HEK293 (cell line): ENCODE data around the gene UCN2.

Experiments
- CTCF ChIA-PET: fragments of 350-600 bp; formaldehyde crosslinking; extraction: SDS; loops from one replicate; lab custom pipeline; 2021; ENCODE audit warnings: antibody characterized with exemption; lab: Yijun Ruan, JAX
- POLR2A ChIA-PET: fragments of 300-600 bp; formaldehyde crosslinking; extraction: SDS; loops from one replicate; lab custom pipeline; 2020; ENCODE audit warnings: antibody characterized with exemption, inconsistent platforms; lab: Yijun Ruan, JAX
- H3K27ac ChIP-seq: fragments of 200-500 bp; sonication (Bioruptor generic); 2 replicates; pipeline ENCODE4 v1.5.1; 2014; ENCODE audit warnings: low read depth, low read length, control low read depth, inconsistent platforms; ENCODE audit errors: extremely low read depth
- H3K36me3 ChIP-seq, 2 experiments: fragments of 200-500 bp in 1 of 2; sonication (Bioruptor generic) in 1 of 2; 1 replicate in 1 of 2; 2 replicates in 1 of 2; pipeline ENCODE4 v1.5.1; 2014 to 2017; ENCODE audit warnings: inconsistent platforms in 2 of 2, low read length in 2 of 2; ENCODE audit not compliant: control insufficient read depth in 2 of 2, insufficient read depth in 1 of 2
- H3K4me1 ChIP-seq: fragments of 200-500 bp; sonication (Bioruptor generic); 2 replicates; pipeline ENCODE4 v1.5.1; 2014; ENCODE audit warnings: mild to moderate bottlenecking, low read length, inconsistent platforms; ENCODE audit not compliant: control insufficient read depth, insufficient read depth
- H3K4me3 ChIP-seq: 2 replicates; pipeline ENCODE4 v1.5.1; 2011; ENCODE audit warnings: low read depth, mild to moderate bottlenecking, control low read depth, low read length, moderate library complexity
- H3K9me3 ChIP-seq: fragments of 200-500 bp; sonication (Bioruptor generic); 2 replicates; pipeline ENCODE4 v1.5.1; 2014; ENCODE audit warnings: low read depth, low read length, inconsistent platforms; ENCODE audit not compliant: control insufficient read depth, insufficient read depth
- EGR2 ChIP-seq: fragments of 450-650 bp; formaldehyde crosslinking; IDR thresholded peaks from 2 replicates; pipeline ENCODE4 v1.5.1; 2016; ENCODE audit warnings: low read depth, missing biosample characterization, missing genetic modification characterization
- GLI2 ChIP-seq: fragments of 450-650 bp; formaldehyde crosslinking; IDR thresholded peaks from 2 replicates; pipeline ENCODE4; 2017; ENCODE audit warnings: missing biosample characterization, missing genetic modification characterization, low read depth, borderline replicate concordance
- HOXD13 ChIP-seq: sonication (generic); formaldehyde crosslinking; IDR thresholded peaks from 2 replicates; pipeline ENCODE4 v1.8.0; 2022; ENCODE audit warnings: missing genetic modification reagents, borderline replicate concordance
- KLF10 ChIP-seq: fragments of 450-650 bp; IDR thresholded peaks from 2 replicates; pipeline ENCODE4 v1.5.1; 2018; ENCODE audit warnings: missing biosample characterization, mild to moderate bottlenecking, missing genetic modification characterization
- KLF7 ChIP-seq: fragments of 450-650 bp; formaldehyde crosslinking; IDR thresholded peaks from 2 replicates; pipeline ENCODE4 v1.5.1; 2016; ENCODE audit warnings: missing biosample characterization, missing genetic modification characterization, borderline replicate concordance
- PRDM10 ChIP-seq: fragments of 450-650 bp; formaldehyde crosslinking; IDR thresholded peaks from 2 replicates; pipeline ENCODE4 v1.5.1; 2016; ENCODE audit warnings: missing biosample characterization, missing genetic modification characterization
- RBAK ChIP-seq: fragments of 450-650 bp; formaldehyde crosslinking; IDR thresholded peaks from 2 replicates; pipeline ENCODE4 v1.5.1; 2016; ENCODE audit warnings: missing biosample characterization, missing genetic modification characterization
- SALL2 ChIP-seq: fragments of 450-650 bp; formaldehyde crosslinking; IDR thresholded peaks from 2 replicates; pipeline ENCODE4 v1.5.0; 2017; ENCODE audit warnings: missing biosample characterization, mild to moderate bottlenecking, missing genetic modification characterization, borderline replicate concordance
- ZBTB17 ChIP-seq: fragments of 450-650 bp; formaldehyde crosslinking; IDR thresholded peaks from 2 replicates; pipeline ENCODE4 v1.5.1; 2016; ENCODE audit warnings: missing biosample characterization, missing genetic modification characterization
- ZBTB49 ChIP-seq: fragments of 450-650 bp; formaldehyde crosslinking; IDR thresholded peaks from 2 replicates; pipeline ENCODE4 v1.5.1; 2016; ENCODE audit warnings: missing biosample characterization, missing genetic modification characterization, low read depth
- ZBTB7A ChIP-seq: fragments of 450-650 bp; formaldehyde crosslinking; IDR thresholded peaks from 2 replicates; pipeline ENCODE4 v1.5.1; 2016; ENCODE audit warnings: low read depth, missing biosample characterization, missing genetic modification characterization
- ZFHX2 ChIP-seq: fragments of 450-650 bp; formaldehyde crosslinking; conservative IDR thresholded peaks from 2 replicates; pipeline ENCODE4 v1.5.1; 2016; ENCODE audit warnings: missing biosample characterization, missing genetic modification characterization
- ZFP37 ChIP-seq: fragments of 450-650 bp; formaldehyde crosslinking; IDR thresholded peaks from 2 replicates; pipeline ENCODE4 v1.5.1; 2016; ENCODE audit warnings: missing biosample characterization, missing genetic modification characterization
- ZNF19 ChIP-seq: fragments of 450-650 bp; formaldehyde crosslinking; IDR thresholded peaks from 2 replicates; pipeline ENCODE4; 2016; ENCODE audit warnings: missing biosample characterization, missing genetic modification characterization, low read depth
- ZNF239 ChIP-seq: fragments of 450-650 bp; formaldehyde crosslinking; IDR thresholded peaks from 2 replicates; pipeline ENCODE4 v1.5.1; 2016; ENCODE audit warnings: missing biosample characterization, missing genetic modification characterization
- ZNF26 ChIP-seq: fragments of 450-650 bp; formaldehyde crosslinking; IDR thresholded peaks from 2 replicates; pipeline ENCODE4 v1.5.1; 2016; ENCODE audit warnings: missing biosample characterization, missing genetic modification characterization
- ZNF354C ChIP-seq: fragments of 450-650 bp; formaldehyde crosslinking; IDR thresholded peaks from 2 replicates; pipeline ENCODE4 v1.5.1; 2016; ENCODE audit warnings: missing biosample characterization, missing genetic modification characterization, low read depth, borderline replicate concordance
- ZNF366 ChIP-seq: fragments of 450-650 bp; formaldehyde crosslinking; conservative IDR thresholded peaks from 2 replicates; pipeline ENCODE4 v1.5.1; 2016; ENCODE audit warnings: missing biosample characterization, missing genetic modification characterization
- ZNF37A ChIP-seq: fragments of 450-650 bp; IDR thresholded peaks from 2 replicates; pipeline ENCODE4 v1.5.1; 2018; ENCODE audit warnings: missing biosample characterization, missing genetic modification characterization
- ZNF433 ChIP-seq: fragments of 450-650 bp; formaldehyde crosslinking; IDR thresholded peaks from 2 replicates; pipeline ENCODE4 v1.5.1; 2016; ENCODE audit warnings: missing biosample characterization, missing genetic modification characterization, low read depth
- ZNF449 ChIP-seq: fragments of 450-650 bp; formaldehyde crosslinking; IDR thresholded peaks from 2 replicates; pipeline ENCODE4 v1.5.1; 2017; ENCODE audit warnings: missing biosample characterization, mild to moderate bottlenecking, missing genetic modification characterization, moderate library complexity
- ZNF555 ChIP-seq: fragments of 450-650 bp; formaldehyde crosslinking; conservative IDR thresholded peaks from 2 replicates; pipeline ENCODE4 v1.5.1; 2017; ENCODE audit warnings: missing biosample characterization, mild to moderate bottlenecking, missing genetic modification characterization, inconsistent platforms
- ZNF692 ChIP-seq: fragments of 450-650 bp; formaldehyde crosslinking; IDR thresholded peaks from 2 replicates; pipeline ENCODE4 v1.5.1; 2016; ENCODE audit warnings: missing biosample characterization, missing genetic modification characterization

The UCN2 gene

GRCh38 chr3:48566401-48566760 lies 2.8 kb upstream of the UCN2 start:
- H3K4me1 ChIP-seq = no peaks in the 10 kb centered on the region
- H3K4me3 ChIP-seq = no peak overlapping the region
- CTCF ChIA-PET = interaction anchor here (0.6 kb wide), 2 partner anchors 11 to 160 kb away, joined by 3 read pairs; no protein-coding TSS in a partner anchor
- H3K9me3 ChIP-seq = no peaks in the 10 kb centered on the region
- no peak overlapping the region for H3K27ac ChIP-seq
- no peaks in the 10 kb centered on the region for H3K36me3 ChIP-seq
- POLR2A ChIA-PET = no interaction called here
- TF ChIP-seq ZNF37A (tag by site-specific recombination) (no peak), ZNF692 (tag by site-specific recombination) (no peak), RBAK (no peak), GLI2 (tag by site-specific recombination) (no peak), ZNF449 (tag by site-specific recombination) (no peak), ZNF239 (no peak), ZNF555 (no peak), KLF7 (tag by site-specific recombination) (no peak), ZNF433 (tag by site-specific recombination) (no peak), KLF10 (no peak), ZNF19 (tag by site-specific recombination) (no peak), HOXD13 (CRISPR knock-in tag) (no peak), SALL2 (tag by site-specific recombination) (no peak), ZBTB7A (tag by site-specific recombination) (no peak), ZNF26 (no peak), ZFP37 (no peak)

- H3K27ac ChIP-seq = no peak overlapping the region
- ChIA-PET CTCF (interaction anchor here (0.6 kb wide), 2 partner anchors 12 to 160 kb away, joined by 3 read pairs; no protein-coding TSS in a partner anchor), POLR2A (no interaction called here)
- H3K4me3 ChIP-seq = no peak overlapping the region
- no peaks in the 10 kb centered on the region for H3K9me3 ChIP-seq
- H3K4me1 ChIP-seq = no peaks in the 10 kb centered on the region
- H3K36me3 ChIP-seq = no peaks in the 10 kb centered on the region
- TF ChIP-seq ZBTB49 (tag by site-specific recombination) = no peak
- TF ChIP-seq ZNF366 (tag by site-specific recombination) = peak; percentile 96
- peak; percentile 78 for TF ChIP-seq ZBTB17 (tag by site-specific recombination)
- TF ChIP-seq ZNF354C (tag by site-specific recombination) = no peak
- TF ChIP-seq PRDM10 (tag by site-specific recombination) = peak; percentile 65; the same call in 1 of the 2 replicates
- TF ChIP-seq EGR2 (tag by site-specific recombination) = peak; percentile 73
- peak; percentile 84 for TF ChIP-seq ZFHX2
Measured at GRCh38 chr3:48565591-48566400, 2.2 kb upstream of the UCN2 start.
